GM23338 (cell line): ENCODE results near the gene DNMT1. TPM values are rescaled to one million over a fixed set of nuclear protein-coding genes. Genes with fewer than 3 reads are reported as not detected.

Experiments used
- ATAC-seq: fragments of 200-7000 bp; cut with Tn5 transposase; 3 replicates; pipeline ENCODE4 v1.9.1; 2020
- DNase-seq: peaks from one replicate; pipeline ENCODE4 v3.0.0-alpha.2; 2015; ENCODE audit warnings: low spot score
- H2AFZ ChIP-seq: fragments of 200-600 bp; sonication (generic); 2 replicates; pipeline ENCODE4 v1.8.0; 2016; ENCODE audit warnings: antibody characterized with exemption, mild to moderate bottlenecking, moderate library complexity
- H3F3A ChIP-seq: fragments of 200-600 bp; sonication (generic); replicated peaks from 2 replicates; pipeline ENCODE4 v1.8.0; 2017; ENCODE audit warnings: antibody characterized with exemption, mixed run types, low read depth
- H3K27ac ChIP-seq: fragments of 200-600 bp; sonication (generic); 2 replicates; pipeline ENCODE4 v1.6.1; 2016; ENCODE audit warnings: low read depth
- H3K27me3 ChIP-seq: fragments of 200-600 bp; sonication (generic); 2 replicates; pipeline ENCODE4 v1.8.0; 2016; ENCODE audit warnings: mild to moderate bottlenecking, mixed run types, moderate library complexity; ENCODE audit not compliant: insufficient read depth
- H3K36me3 ChIP-seq: fragments of 200-600 bp; sonication (generic); 2 replicates; pipeline ENCODE4 v1.8.0; 2016; ENCODE audit warnings: mild to moderate bottlenecking; ENCODE audit not compliant: insufficient read depth
- H3K4me1 ChIP-seq: fragments of 200-600 bp; sonication (generic); 2 replicates; pipeline ENCODE4 v1.8.0; 2016; ENCODE audit warnings: mild to moderate bottlenecking, moderate library complexity; ENCODE audit not compliant: insufficient read depth
- H3K4me2 ChIP-seq: fragments of 200-600 bp; sonication (generic); 2 replicates; pipeline ENCODE4 v1.7.1; 2017; ENCODE audit warnings: mixed run types
- H3K4me3 ChIP-seq: fragments of 200-600 bp; sonication (generic); 2 replicates; pipeline ENCODE4 v1.6.1; 2016; ENCODE audit warnings: mixed run types
- H3K79me2 ChIP-seq: fragments of 200-600 bp; sonication (generic); replicated peaks from 2 replicates; pipeline ENCODE4 v1.8.0; 2017; ENCODE audit warnings: mild to moderate bottlenecking; ENCODE audit not compliant: insufficient read depth
- H3K9me2 ChIP-seq: fragments of 200-600 bp; sonication (generic); 2 replicates; pipeline ENCODE4 v1.8.0; 2017; ENCODE audit not compliant: insufficient read depth
- H4K20me1 ChIP-seq: fragments of 200-600 bp; sonication (generic); replicated peaks from 2 replicates; pipeline ENCODE4 v1.8.0; 2017; ENCODE audit warnings: mild to moderate bottlenecking; ENCODE audit not compliant: insufficient read depth
- H3K27ac Mint-ChIP-seq: 2 replicates; pipeline ENCODE4 v1.8.0; 2020; ENCODE audit warnings: inconsistent platforms, mild to moderate bottlenecking, moderate library complexity, mixed read lengths
- H3K27me3 Mint-ChIP-seq: 3 replicates; pipeline ENCODE4 v1.8.0; 2022; ENCODE audit warnings: low read depth, mild to moderate bottlenecking, moderate library complexity, mixed read lengths, inconsistent platforms; ENCODE audit not compliant: insufficient read depth, poor library complexity
- H3K36me3 Mint-ChIP-seq: 3 replicates; pipeline ENCODE4 v1.8.0; 2021; ENCODE audit warnings: low read depth, mild to moderate bottlenecking, inconsistent platforms, moderate library complexity, mixed read lengths
- H3K4me1 Mint-ChIP-seq: 3 replicates; pipeline ENCODE4 v1.8.0; 2020; ENCODE audit warnings: mild to moderate bottlenecking, inconsistent platforms, mixed read lengths
- H3K4me3 Mint-ChIP-seq: 3 replicates; pipeline ENCODE4 v1.8.0; 2021; ENCODE audit warnings: moderate library complexity, mild to moderate bottlenecking, inconsistent platforms, mixed read lengths
- H3K9me3 Mint-ChIP-seq: 3 replicates; pipeline ENCODE4 v1.8.0; 2020; ENCODE audit warnings: moderate library complexity, mild to moderate bottlenecking, inconsistent platforms, mixed read lengths
- CREB1 ChIP-seq: fragments of 250-450 bp; sonication (Bioruptor Pico); IDR thresholded peaks from 2 replicates; pipeline ENCODE4 v1.5.0; 2020; ENCODE audit warnings: low read depth, mild to moderate bottlenecking, moderate library complexity
- CTCF ChIP-seq, 2 experiments: fragments of 200-600 bp in 1 of 2; sonication (generic) in 1 of 2; conservative IDR thresholded peaks; 2 replicates each; pipeline versions ENCODE4 v1.5.1 to v1.6.1; 2016 to 2017; ENCODE audit warnings: antibody characterized with exemption in 2 of 2, low read depth in 2 of 2, mild to moderate bottlenecking in 2 of 2, moderate library complexity in 1 of 2
- EZH2 ChIP-seq: fragments of 200-600 bp; sonication (generic); IDR thresholded peaks from one replicate; pipeline ENCODE4 v1.8.0; 2017; ENCODE audit warnings: antibody characterized with exemption, mild to moderate bottlenecking, low read depth; ENCODE audit not compliant: unreplicated experiment
- EZH2phosphoT487 ChIP-seq: fragments of 200-600 bp; sonication (generic); IDR thresholded peaks from one replicate; pipeline ENCODE4 v1.8.1; 2018; ENCODE audit warnings: antibody characterized with exemption; ENCODE audit not compliant: unreplicated experiment
- JUNB ChIP-seq: IDR thresholded peaks from one replicate; pipeline ENCODE4 v1.6.1; 2016; ENCODE audit warnings: antibody characterized with exemption; ENCODE audit not compliant: unreplicated experiment
- NANOG ChIP-seq: IDR thresholded peaks from 2 replicates; pipeline ENCODE4 v1.6.1; 2016; ENCODE audit warnings: antibody characterized with exemption, borderline replicate concordance
- POLR2AphosphoS5 ChIP-seq: IDR thresholded peaks from 2 replicates; pipeline ENCODE4 v1.6.1; 2016; ENCODE audit warnings: antibody characterized with exemption, low read depth
- REST ChIP-seq: IDR thresholded peaks from one replicate; pipeline ENCODE4 v1.6.1; 2018; ENCODE audit warnings: antibody characterized with exemption; ENCODE audit not compliant: unreplicated experiment
- STAT1 ChIP-seq: IDR thresholded peaks from one replicate; pipeline ENCODE4 v1.6.1; 2016; ENCODE audit warnings: antibody characterized with exemption; ENCODE audit not compliant: unreplicated experiment
- ZNF114 ChIP-seq: fragments of 250-450 bp; sonication (Bioruptor Pico); IDR thresholded peaks from 2 replicates; pipeline ENCODE4 v1.5.0; 2020; ENCODE audit warnings: mild to moderate bottlenecking, moderate library complexity
- ZNF331 ChIP-seq: fragments of 250-450 bp; sonication (Bioruptor Pico); IDR thresholded peaks from 2 replicates; pipeline ENCODE4 v1.5.0; 2020; ENCODE audit warnings: low read depth, mild to moderate bottlenecking, moderate library complexity
- ZNF462 ChIP-seq: fragments of 250-450 bp; sonication (Bioruptor Pico); IDR thresholded peaks from 2 replicates; pipeline ENCODE4 v1.5.0; 2020; ENCODE audit warnings: mild to moderate bottlenecking, moderate library complexity
- polyA plus RNA-seq: library from polyadenylated mRNA; unstranded; fragments of >200 nt; fragmentation: Nextera tagmentation; extraction: Ambion mirVana; gene quantifications from 2 replicates; pipeline ENCODE4 v1.2.1, GENCODE V29; 2016
- total RNA-seq: library from RNA; depleted of rRNA; stranded (reverse); fragments of >200 nt; shearing (Covaris generic); gene quantifications from 2 replicates; pipeline ENCODE4 v1.2.3, GENCODE V29; 2014
- TF ChIP-seq, protein P1 (sequence below): IDR thresholded peaks from 2 replicates; pipeline ENCODE4 v1.6.1; 2016; ENCODE audit warnings: antibody characterized with exemption

DNMT1 gene
- total and polyA plus RNA-seq, 2 experiments from 2014 or later: 238 to 589 TPM

- Histone ChIP-seq H3F3A (peaks cover 5% of the 10 kb centered on the region), H3K27me3 (no peaks in the 10 kb centered on the region), H3K79me2 (peaks cover 8% of the 10 kb centered on the region; the same call in 1 of the 2 replicates), H3K4me3 (no peak overlapping the region), H4K20me1 (no peaks in the 10 kb centered on the region; the same call in 1 of the 2 replicates), H3K4me1 (peaks cover 3% of the 10 kb centered on the region), H2AFZ (no peak overlapping the region), H3K27ac (no peak overlapping the region; the same call in 1 of the 2 replicates), H3K4me2 (0 out of 2 replicates have a peak overlapping the region, but pooled peaks have one; percentile 43), H3K9me2 (no peaks in the 10 kb centered on the region), H3K36me3 (no peaks in the 10 kb centered on the region)
- Mint-ChIP-seq H3K27ac (0 out of 2 replicates have a peak overlapping the region, but pooled peaks have one; percentile 7), H3K9me3 (no peaks in the 10 kb centered on the region; the same call in 2 of the 3 replicates), H3K27me3 (peaks cover 15% of the 10 kb centered on the region), H3K36me3 (peaks cover 8% of the 10 kb centered on the region), H3K4me1 (peaks cover 16% of the 10 kb centered on the region), H3K4me3 (no peak overlapping the region)
- TF ChIP-seq STAT1 (no peak), NANOG (no peak), ZNF462 (CRISPR knock-in tag) (no peak), CTCF (conservative IDR thresholded peaks at IDR 0.05; ENCODE audit: low read depth in 2 of 2) (no peak), REST (no peak), JUNB (no peak), CREB1 (no peak), EZH2phosphoT487 (no peak), ZNF331 (no peak), POLR2AphosphoS5 (no peak), ZNF114 (no peak), EZH2 (no peak)
- TF ChIP-seq, protein P1, sequence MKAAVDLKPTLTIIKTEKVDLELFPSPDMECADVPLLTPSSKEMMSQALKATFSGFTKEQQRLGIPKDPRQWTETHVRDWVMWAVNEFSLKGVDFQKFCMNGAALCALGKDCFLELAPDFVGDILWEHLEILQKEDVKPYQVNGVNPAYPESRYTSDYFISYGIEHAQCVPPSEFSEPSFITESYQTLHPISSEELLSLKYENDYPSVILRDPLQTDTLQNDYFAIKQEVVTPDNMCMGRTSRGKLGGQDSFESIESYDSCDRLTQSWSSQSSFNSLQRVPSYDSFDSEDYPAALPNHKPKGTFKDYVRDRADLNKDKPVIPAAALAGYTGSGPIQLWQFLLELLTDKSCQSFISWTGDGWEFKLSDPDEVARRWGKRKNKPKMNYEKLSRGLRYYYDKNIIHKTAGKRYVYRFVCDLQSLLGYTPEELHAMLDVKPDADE: no peak
- DNase-seq (no peak), ATAC-seq (no peak)
Measured at GRCh38 chr19:10226376-10227025, 31.7 kb upstream of the DNMT1 start.
